Activated CD4-positive, alpha-beta memory T cell treated with anti-CD3 and anti-CD28 coated beads for 36 hours (primary cell): ENCODE measurements around the gene USP34. TPM values are rescaled to one million over a fixed set of nuclear protein-coding genes. Genes with fewer than 3 reads are reported as not detected.

Experiments
- CTCF ChIA-PET: fragments of 350-600 bp; sonication (Branson Sonifier 250); formaldehyde crosslinking; loops from one replicate; lab custom pipeline; 2021; ENCODE audit warnings: antibody characterized with exemption, inconsistent platforms; lab: Charles Lee
- POLR2A ChIA-PET: fragments of 350-600 bp; sonication (Branson Sonifier 250); formaldehyde crosslinking; loops from one replicate; lab custom pipeline; 2021; ENCODE audit warnings: antibody characterized with exemption; lab: Charles Lee
- DNase-seq: peaks from one replicate; pipeline ENCODE4 v3.0.0-alpha.2; 2020
- H3K27ac Mint-ChIP-seq: one replicate; pipeline ENCODE4 v1.8.0; 2021; ENCODE audit warnings: mixed read lengths
- H3K27me3 Mint-ChIP-seq: one replicate; pipeline ENCODE4 v1.8.0; 2021; ENCODE audit warnings: mixed read lengths
- H3K36me3 Mint-ChIP-seq: one replicate; pipeline ENCODE4 v1.8.0; 2021; ENCODE audit warnings: mixed read lengths
- H3K4me1 Mint-ChIP-seq: one replicate; pipeline ENCODE4 v1.8.0; 2021; ENCODE audit warnings: low read depth, mixed read lengths
- H3K4me3 Mint-ChIP-seq: one replicate; pipeline ENCODE4 v1.8.0; 2021; ENCODE audit warnings: mild to moderate bottlenecking, mixed read lengths
- H3K9me3 Mint-ChIP-seq: one replicate; pipeline ENCODE4 v1.8.0; 2021; ENCODE audit warnings: mixed read lengths
- intact Hi-C: fragments of 100-400 bp; cut with micrococcal nuclease; formaldehyde crosslinking; loops from one replicate; pipeline ENCODE4 v1.15.1; 2023
- total RNA-seq, 2 experiments: library from RNA; stranded (reverse); gene quantifications; one replicate each; pipeline ENCODE4 v1.2.3, GENCODE V29; 2021

USP34 gene
- total RNA-seq, 2 experiments from 2014 or later, result 61.1 to 69.4 TPM

DNA sequence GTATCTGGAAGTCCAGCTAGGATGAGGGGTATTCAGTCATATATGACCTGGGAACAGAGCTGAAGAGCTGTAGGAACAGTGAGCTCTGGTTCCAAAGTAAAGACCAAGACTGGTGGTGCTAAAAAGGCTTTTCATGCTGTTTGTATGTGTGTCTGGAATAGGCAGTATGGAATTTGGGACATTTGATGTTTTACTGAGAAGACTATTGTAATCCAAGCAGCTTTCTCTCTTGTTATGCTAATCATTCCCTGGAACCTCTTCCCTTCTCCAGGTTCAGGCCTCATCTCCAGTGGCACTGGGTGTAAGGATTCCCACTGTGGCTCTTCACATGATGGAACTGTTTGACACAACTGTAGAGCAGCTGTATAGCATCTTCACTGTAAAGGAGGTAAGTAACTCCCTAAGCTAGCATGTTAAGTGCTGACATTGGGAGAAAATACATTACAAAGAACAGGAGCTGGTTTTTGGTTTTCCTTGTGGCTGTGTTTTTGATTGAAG lies 285.6 kb downstream of the USP34 start:
- peaks cover 66% of the 10 kb centered on the region for H3K36me3 Mint-ChIP-seq
- no peaks in the 10 kb centered on the region for H3K27me3 Mint-ChIP-seq
- peak overlapping the region; percentile 8 for H3K27ac Mint-ChIP-seq
- intact Hi-C loops, result no loop called here
- H3K4me1 Mint-ChIP-seq, result peaks cover 38% of the 10 kb centered on the region
- no peak for DNase-seq
- H3K9me3 Mint-ChIP-seq, result no peaks in the 10 kb centered on the region
- CTCF ChIA-PET, result interaction anchor here (0.7 kb wide), 1 partner anchor 58 kb away, joined by 4 read pairs; no protein-coding TSS in a partner anchor
- POLR2A ChIA-PET, result no interaction called here
- no peak overlapping the region for H3K4me3 Mint-ChIP-seq

DNA sequence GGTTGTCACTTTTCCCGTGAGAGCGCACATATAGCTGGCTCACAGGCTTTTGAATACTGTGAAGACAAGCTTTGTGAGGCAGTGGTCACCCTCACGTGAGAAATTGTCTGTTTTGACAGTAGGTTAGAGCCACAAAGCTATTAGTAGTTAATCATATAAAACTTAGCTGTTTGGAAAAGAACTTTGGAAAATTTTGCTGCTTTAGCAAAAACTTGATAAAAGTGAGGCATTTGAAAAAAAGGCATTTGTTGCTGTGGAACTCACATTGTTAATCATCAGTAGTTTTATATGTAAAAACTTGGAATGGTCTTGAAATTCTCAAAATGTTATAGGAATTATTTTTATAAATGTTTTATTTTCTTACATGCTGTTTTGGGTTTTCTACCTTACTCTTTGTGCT lies 286.6 kb downstream of the USP34 start:
- POLR2A ChIA-PET, result no interaction called here
- Mint-ChIP-seq H3K27ac (no peak overlapping the region), H3K4me3 (no peak overlapping the region), H3K4me1 (peaks cover 46% of the 10 kb centered on the region), H3K36me3 (peaks cover 74% of the 10 kb centered on the region), H3K9me3 (no peaks in the 10 kb centered on the region), H3K27me3 (no peaks in the 10 kb centered on the region)
- intact Hi-C loops, result no loop called here
- no peak for DNase-seq
- CTCF ChIA-PET, result interaction anchor here (1.0 kb wide), 1 partner anchor 261 kb away, joined by 3 read pairs; no protein-coding TSS in a partner anchor

DNA sequence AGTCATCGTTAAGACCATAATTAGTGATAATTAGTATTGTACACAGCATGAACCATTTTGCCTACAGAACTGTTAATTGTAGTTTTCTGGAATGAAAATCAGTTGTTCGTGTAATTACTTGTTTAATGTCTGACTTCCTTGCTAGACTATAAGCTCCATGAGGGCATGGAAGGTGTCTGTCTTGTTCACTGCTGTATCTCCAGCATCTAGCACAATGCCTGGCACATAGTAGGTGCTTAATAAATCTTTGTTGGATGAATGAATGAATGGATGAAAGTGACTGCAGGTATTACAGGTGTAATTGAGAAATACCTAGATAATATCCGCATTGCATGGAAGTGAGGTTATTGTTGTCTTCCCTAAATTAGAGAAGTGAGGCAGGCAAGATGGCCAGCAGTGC lies 287.1 kb downstream of the USP34 start:
- Mint-ChIP-seq H3K4me3 (no peak overlapping the region), H3K9me3 (no peaks in the 10 kb centered on the region), H3K36me3 (peaks cover 73% of the 10 kb centered on the region), H3K4me1 (peaks cover 51% of the 10 kb centered on the region), H3K27me3 (no peaks in the 10 kb centered on the region), H3K27ac (peak overlapping the region; percentile 16)
- intact Hi-C loops, result no loop called here
- POLR2A ChIA-PET, result no interaction called here
- CTCF ChIA-PET, result interaction anchor here (1.0 kb wide), 1 partner anchor 260 kb away, joined by 3 read pairs; no protein-coding TSS in a partner anchor
- DNase-seq, result no peak

DNA sequence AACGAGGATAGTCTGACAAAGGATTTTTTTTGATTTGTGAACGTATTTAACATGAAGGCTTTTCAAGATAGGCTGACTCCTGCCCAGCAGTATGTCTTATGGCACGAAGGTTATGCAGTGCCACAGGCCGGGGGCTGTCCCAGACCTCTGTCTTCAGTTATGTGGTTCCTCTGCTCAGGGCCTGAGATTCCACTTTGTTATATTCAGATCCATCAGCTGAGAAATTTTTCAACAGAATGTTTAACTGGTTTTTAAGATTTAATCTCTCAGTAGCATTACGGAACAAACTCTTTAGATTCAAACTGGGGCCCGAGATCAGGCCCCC lies 288.9 kb downstream of the USP34 start:
- intact Hi-C loops, result no loop called here
- DNase-seq, result no peak
- CTCF ChIA-PET, result no interaction called here
- POLR2A ChIA-PET, result interaction anchor here (0.6 kb wide), 1 partner anchor 700 kb away, joined by 3 read pairs; no protein-coding TSS in a partner anchor
- Mint-ChIP-seq H3K4me3 (no peak overlapping the region), H3K36me3 (peaks cover 64% of the 10 kb centered on the region), H3K9me3 (no peaks in the 10 kb centered on the region), H3K4me1 (peaks cover 57% of the 10 kb centered on the region), H3K27ac (peak overlapping the region; percentile 36), H3K27me3 (no peaks in the 10 kb centered on the region)

DNA sequence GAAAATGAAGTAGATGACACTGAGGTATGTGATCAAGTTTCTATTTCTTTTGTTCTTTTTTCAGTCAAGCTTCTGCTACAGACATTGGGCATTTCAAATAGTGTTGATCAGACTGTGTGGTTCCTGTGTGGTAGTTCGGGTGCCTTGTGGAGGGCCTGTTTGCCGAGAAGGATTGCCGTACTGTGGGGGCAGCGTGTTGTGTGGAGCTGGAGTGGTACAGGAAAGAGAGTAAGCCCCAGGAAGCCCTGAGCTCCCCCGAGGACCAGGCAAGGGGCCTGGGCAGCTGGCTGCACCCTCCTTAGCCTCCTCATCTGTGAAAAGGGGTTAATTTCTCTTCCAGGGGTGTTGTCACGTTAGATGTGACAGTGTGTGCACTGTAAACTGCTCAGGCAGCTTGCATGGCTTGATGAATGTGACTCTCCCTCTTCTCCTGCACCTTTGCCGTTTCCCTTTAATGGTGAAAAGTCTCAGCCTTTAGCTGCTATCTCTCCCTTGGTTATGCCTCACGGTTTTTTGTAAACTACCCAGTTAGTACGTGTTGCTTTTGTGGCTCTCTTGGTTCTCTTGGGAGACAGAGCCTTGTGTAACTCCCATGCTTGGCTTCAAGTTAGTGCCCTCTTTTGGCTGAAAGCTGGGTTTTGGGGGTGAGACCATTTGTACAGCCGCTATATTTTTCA lies 289.4 kb downstream of the USP34 start:
- CTCF ChIA-PET, result interaction anchor here (0.7 kb wide), 1 partner anchor 13 kb away, joined by 3 read pairs; no protein-coding TSS in a partner anchor
- Mint-ChIP-seq H3K36me3 (peaks cover 61% of the 10 kb centered on the region), H3K4me3 (no peak overlapping the region), H3K27ac (peak overlapping the region; percentile 44), H3K9me3 (no peaks in the 10 kb centered on the region), H3K27me3 (no peaks in the 10 kb centered on the region), H3K4me1 (peaks cover 60% of the 10 kb centered on the region)
- POLR2A ChIA-PET, result interaction anchor here (0.6 kb wide), 1 partner anchor 701 kb away, joined by 3 read pairs; no protein-coding TSS in a partner anchor
- intact Hi-C loops, result no loop called here
- no peak for DNase-seq

DNA sequence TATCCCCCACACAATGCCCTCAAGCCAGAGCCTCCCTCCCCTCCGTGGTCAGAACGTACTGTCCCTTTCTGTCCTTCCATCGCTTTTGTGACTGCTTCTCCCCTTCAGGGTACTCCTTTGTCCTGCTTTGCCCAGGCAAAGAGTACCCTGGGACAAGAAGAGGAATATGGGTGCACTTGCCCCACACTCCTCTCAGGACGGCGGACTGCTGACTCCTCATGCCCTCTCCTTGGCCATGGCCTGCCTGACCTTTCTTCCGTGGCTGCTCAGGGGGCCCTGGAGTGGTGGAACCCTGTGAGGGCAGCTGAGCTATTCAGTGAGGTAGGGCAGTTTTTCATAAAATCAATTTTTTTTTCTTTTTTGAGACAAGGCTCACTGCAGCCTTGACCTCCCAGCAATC lies 290.2 kb downstream of the USP34 start:
- Mint-ChIP-seq H3K4me3 (no peak overlapping the region), H3K4me1 (peaks cover 65% of the 10 kb centered on the region), H3K9me3 (no peaks in the 10 kb centered on the region), H3K36me3 (peaks cover 56% of the 10 kb centered on the region), H3K27me3 (no peaks in the 10 kb centered on the region), H3K27ac (peak overlapping the region; percentile 40)
- no peak for DNase-seq
- ChIA-PET POLR2A (no interaction called here), CTCF (no interaction called here)
- intact Hi-C loops, result no loop called here

DNA sequence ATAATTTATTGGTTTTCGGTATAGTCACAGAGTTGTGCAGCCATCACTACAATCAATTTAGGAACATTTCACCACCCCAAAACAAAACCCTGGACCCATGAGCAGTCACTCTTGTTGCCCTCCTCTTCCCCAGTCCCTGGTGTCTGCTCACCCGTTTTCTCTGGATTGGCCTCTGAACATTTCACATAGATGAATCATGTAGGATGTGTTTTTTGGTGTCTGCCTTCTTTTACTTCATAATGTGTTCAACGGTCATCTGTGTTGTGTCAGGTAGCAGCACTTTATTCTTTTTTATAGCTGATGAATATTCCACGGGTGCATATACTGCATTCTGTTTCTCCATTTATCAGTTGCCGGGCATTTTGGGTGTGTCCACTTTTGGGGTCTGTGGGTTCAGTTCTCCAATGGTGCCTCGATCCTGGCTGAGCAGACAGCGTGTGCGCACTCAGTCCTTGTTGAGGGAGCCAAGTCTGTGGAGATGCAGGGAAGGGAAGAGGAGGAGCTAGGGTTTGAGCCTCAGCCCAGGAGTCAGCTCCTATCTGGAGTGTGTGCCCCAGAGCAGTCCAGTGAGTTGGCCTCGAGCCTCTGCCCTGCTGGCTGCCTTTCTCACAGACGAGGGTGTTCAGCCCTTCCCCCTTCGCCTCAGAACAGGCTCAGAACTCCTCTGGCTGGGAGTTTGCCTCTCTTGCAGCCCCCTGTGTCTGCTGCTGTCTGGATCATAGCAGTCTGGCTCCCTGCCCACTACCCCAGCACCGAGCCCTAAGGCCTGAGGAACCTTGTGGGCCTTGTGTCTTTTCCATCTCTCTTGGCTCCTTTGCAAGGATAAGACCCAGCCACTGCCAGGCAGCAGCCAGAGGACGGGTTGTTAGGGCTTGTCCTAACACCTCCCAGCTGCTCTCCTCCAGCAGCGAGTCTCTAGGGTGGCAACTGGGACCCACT lies 290.9 kb downstream of the USP34 start:
- peaks cover 59% of the 10 kb centered on the region for H3K4me1 Mint-ChIP-seq
- intact Hi-C loops, result loop anchor here (5.0 kb wide), 1 partner anchor 363 kb away; no protein-coding TSS in a partner anchor
- ChIA-PET CTCF (no interaction called here), POLR2A (interaction anchor here (0.6 kb wide), 1 partner anchor 84 kb away, joined by 3 read pairs; no protein-coding TSS in a partner anchor)
- no peaks in the 10 kb centered on the region for H3K9me3 Mint-ChIP-seq
- peak overlapping the region; percentile 89 for H3K4me3 Mint-ChIP-seq
- H3K36me3 Mint-ChIP-seq, result peaks cover 50% of the 10 kb centered on the region
- H3K27me3 Mint-ChIP-seq, result no peaks in the 10 kb centered on the region
- H3K27ac Mint-ChIP-seq, result peak overlapping the region; percentile 40
- DNase-seq, result no peak

DNA sequence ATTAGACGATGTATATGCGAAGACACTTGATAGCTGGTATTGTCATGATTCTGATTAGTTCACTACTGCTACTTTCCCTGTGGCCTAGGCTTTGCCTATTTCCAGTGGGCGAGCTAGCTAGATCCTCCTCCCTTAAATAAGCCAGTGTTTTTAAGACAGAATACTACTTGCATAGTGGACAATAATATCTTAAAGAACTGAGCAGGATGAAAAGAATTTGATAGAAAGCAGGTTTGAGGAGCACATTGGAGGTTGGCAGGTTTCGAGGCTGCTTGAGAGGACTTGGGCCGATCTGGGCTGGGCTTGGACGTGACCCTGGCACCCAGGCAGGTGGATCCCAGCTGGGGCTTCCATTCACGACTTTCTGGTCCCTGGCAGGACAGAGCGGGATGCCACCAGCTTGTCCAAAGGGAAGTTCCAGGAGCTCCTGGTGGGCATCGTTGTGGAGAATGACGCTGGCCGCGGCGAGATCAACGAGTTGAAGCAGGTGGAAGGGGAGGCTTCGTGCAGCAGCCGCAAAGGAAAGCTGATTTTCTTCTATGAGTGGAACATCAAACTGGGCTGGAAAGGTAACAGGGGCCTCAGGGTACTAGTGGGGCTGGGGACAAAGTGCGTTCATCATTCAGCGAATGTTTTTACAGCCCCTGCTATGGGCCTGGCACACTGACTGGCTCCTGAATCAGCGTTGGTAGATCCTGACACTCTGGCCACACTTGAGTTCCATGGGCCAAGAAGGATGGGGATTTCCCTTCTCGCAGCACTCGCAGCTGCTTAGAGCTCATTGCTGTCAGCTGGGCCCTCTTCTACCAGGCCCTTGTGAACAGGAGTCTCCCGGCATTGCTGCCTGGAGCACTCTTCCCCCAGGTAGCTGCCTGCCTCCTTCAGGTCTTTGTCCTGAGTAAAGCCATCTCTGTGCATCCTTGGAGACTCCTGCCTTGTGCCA lies 292.0 kb downstream of the USP34 start:
- ChIA-PET POLR2A (interaction anchor here (0.6 to 3.7 kb wide), 5 partner anchors 10 to 113 kb away, joined by 3 to 16 read pairs (median 5); partner anchors contain the start of gene SANBR), CTCF (interaction anchor here (1.1 to 1.4 kb wide), 2 partner anchors 34 to 356 kb away, joined by 3 read pairs; no protein-coding TSS in a partner anchor)
- H3K27ac Mint-ChIP-seq, result peak overlapping the region; percentile 94
- H3K9me3 Mint-ChIP-seq, result no peaks in the 10 kb centered on the region
- H3K4me1 Mint-ChIP-seq, result peaks cover 55% of the 10 kb centered on the region
- peaks cover 43% of the 10 kb centered on the region for H3K36me3 Mint-ChIP-seq
- intact Hi-C loops, result loop anchor here (5.0 kb wide), 1 partner anchor 362 kb away; no protein-coding TSS in a partner anchor
- peak overlapping the region; percentile 89 for H3K4me3 Mint-ChIP-seq
- H3K27me3 Mint-ChIP-seq, result no peaks in the 10 kb centered on the region
- DNase-seq, result peak; percentile 50

DNA sequence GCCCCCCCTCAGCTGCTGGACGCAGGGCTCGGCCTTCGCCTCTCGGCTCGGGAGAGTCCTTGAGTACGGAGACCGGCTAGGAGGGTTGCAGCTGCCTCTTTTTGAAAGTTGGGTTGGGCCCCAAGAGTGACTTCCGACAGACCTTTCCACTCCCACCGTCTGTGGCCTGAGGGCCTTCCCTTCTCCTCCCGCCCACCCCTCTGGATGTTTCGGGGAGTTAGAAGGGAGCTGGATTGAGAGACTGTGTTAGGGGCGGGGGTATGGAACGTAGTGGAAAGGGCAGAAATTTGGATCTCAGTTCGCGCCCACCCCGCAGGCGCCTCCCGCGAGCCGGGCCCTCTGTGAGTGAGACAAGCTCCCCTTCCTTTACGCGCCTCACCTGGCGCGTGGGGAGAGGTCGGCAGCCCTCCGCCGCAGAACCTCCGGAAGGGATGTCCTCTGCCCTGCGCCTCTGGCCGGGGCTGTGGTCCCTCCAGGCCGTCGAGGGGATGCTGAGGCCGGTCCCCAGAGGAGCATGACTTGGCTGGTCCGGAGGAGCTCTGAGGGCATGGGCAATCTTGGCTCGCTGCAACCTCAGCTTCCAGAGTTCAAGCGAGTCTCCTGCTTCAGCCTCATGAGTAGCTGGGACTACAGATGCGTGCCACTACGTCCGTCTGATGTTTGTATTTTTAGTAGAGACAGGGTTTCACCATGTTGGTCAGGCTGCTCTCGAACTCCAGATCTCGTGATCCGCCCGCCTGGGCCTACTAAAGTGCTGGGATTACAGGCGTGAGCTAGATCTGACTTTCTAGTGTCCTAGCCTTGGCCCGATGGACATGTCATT lies 292.9 kb downstream of the USP34 start:
- CTCF ChIA-PET, result interaction anchor here (1.1 to 1.4 kb wide), 2 partner anchors 34 to 357 kb away, joined by 3 read pairs; no protein-coding TSS in a partner anchor
- no peaks in the 10 kb centered on the region for H3K27me3 Mint-ChIP-seq
- peaks cover 34% of the 10 kb centered on the region for H3K36me3 Mint-ChIP-seq
- H3K9me3 Mint-ChIP-seq, result no peaks in the 10 kb centered on the region
- DNase-seq, result peak; percentile 49
- peaks cover 53% of the 10 kb centered on the region for H3K4me1 Mint-ChIP-seq
- POLR2A ChIA-PET, result interaction anchor here (0.8 to 3.7 kb wide), 9 partner anchors 11 to 422 kb away, joined by 3 to 16 read pairs (median 3); partner anchors contain the start of genes PAPOLG, SANBR and XPO1
- intact Hi-C loops, result loop anchor here (1.0 to 5.0 kb wide), 8 partner anchors 33 to 421 kb away; partner anchors contain the start of genes PAPOLG, PUS10, SANBR and USP34
- peak overlapping the region; percentile 94 for H3K27ac Mint-ChIP-seq
- H3K4me3 Mint-ChIP-seq, result peak overlapping the region; percentile 89
